OCI-LY3 (cell line): ENCODE data around the gene ZNF582.
A peak's percentile ranks its signal among the peaks of the same experiment; 100 is the strongest.
"Not testable (repeated sequence)": the region's sequence is repeated elsewhere in the genome, so short reads cannot be mapped to it uniquely, and the experiment has no call there.

Experiments used
- H2AFZ ChIP-seq: fragments of 200-600, 300-600 bp; shearing (Covaris generic); 2 replicates; pipeline ENCODE4 v1.6.0; 2014; ENCODE audit warnings: antibody characterized with exemption, low read depth, low read length
- H3K27ac ChIP-seq: fragments of 200-600, 300-600 bp; sonication (generic); 2 replicates; pipeline ENCODE4 v1.5.1; 2014; ENCODE audit warnings: mild to moderate bottlenecking, low read length, moderate library complexity, mixed read lengths
- H3K27me3 ChIP-seq: fragments of 200-600, 300-600 bp; sonication (generic); 2 replicates; pipeline ENCODE4 v1.6.1; 2014; ENCODE audit warnings: low read depth, low read length, mixed read lengths
- H3K36me3 ChIP-seq: fragments of 200-600, 300-600 bp; sonication (generic); replicated peaks from 2 replicates; pipeline ENCODE3; 2014; ENCODE audit warnings: low read depth, low read length, mixed read lengths
- H3K4me1 ChIP-seq: fragments of 300-600, 200-600 bp; sonication (generic); 2 replicates; pipeline ENCODE4 v1.6.1; 2014; ENCODE audit warnings: low read length, mixed read lengths
- H3K4me2 ChIP-seq: fragments of 200-600, 300-600 bp; sonication (generic); 2 replicates; pipeline ENCODE4 v1.6.1; 2014; ENCODE audit warnings: low read length, mixed read lengths
- H3K4me3 ChIP-seq: fragments of 300-600, 200-600 bp; sonication (generic); 2 replicates; pipeline ENCODE4 v1.5.1; 2014; ENCODE audit warnings: antibody characterized with exemption, mild to moderate bottlenecking, low read length, moderate library complexity
- H3K79me2 ChIP-seq: fragments of 300-600, 200-600 bp; shearing (Covaris generic); 2 replicates; pipeline ENCODE4 v1.6.1; 2014; ENCODE audit warnings: mild to moderate bottlenecking, low read length, mixed read lengths
- H3K9ac ChIP-seq: fragments of 300-600, 200-600 bp; shearing (Covaris generic); 2 replicates; pipeline ENCODE4 v1.6.0; 2014; ENCODE audit warnings: mild to moderate bottlenecking, low read length, moderate library complexity
- H3K9me3 ChIP-seq: fragments of 200-600, 300-600 bp; shearing (Covaris generic); 2 replicates; pipeline ENCODE4 v1.6.1; 2014; ENCODE audit warnings: low read length, mixed read lengths; ENCODE audit not compliant: insufficient read depth
- H4K20me1 ChIP-seq: fragments of 200-600, 300-600 bp; sonication (generic); 2 replicates; pipeline ENCODE4 v1.6.1; 2016; ENCODE audit warnings: low read length, mixed read lengths; ENCODE audit not compliant: insufficient read depth
- EZH2phosphoT487 ChIP-seq: fragments of 200-600 bp; shearing (Covaris generic); IDR thresholded peaks from 2 replicates; pipeline ENCODE4 v1.6.1; 2018; ENCODE audit warnings: antibody characterized with exemption, mixed run types, low read depth
- TF ChIP-seq, protein P1 (sequence below): fragments of 200-600, 300-600 bp; sonication (generic); IDR thresholded peaks from 2 replicates; pipeline ENCODE4 v1.5.1; 2014; ENCODE audit warnings: antibody characterized with exemption, low read length, low read depth

ZNF582 gene

DNA sequence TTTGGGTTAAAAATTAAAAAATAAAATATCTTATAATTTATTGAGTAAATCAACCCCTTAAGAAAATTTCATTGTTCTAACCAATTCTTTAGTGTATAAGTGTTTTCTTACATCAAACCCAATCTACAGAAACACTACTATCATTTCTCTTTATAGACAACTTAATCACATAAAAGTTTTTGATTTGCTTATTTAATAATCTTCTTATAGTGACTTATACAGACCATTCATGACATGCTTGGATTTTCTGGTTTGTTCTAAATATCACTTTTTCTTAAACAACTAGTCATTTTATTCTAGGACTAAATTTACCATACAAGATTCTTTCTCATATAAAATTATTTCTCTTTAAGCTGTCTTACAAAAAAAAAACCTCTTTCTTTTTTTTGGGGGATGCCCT is 51.4 kb downstream of the ZNF582 start:
- TF ChIP-seq, protein P1, sequence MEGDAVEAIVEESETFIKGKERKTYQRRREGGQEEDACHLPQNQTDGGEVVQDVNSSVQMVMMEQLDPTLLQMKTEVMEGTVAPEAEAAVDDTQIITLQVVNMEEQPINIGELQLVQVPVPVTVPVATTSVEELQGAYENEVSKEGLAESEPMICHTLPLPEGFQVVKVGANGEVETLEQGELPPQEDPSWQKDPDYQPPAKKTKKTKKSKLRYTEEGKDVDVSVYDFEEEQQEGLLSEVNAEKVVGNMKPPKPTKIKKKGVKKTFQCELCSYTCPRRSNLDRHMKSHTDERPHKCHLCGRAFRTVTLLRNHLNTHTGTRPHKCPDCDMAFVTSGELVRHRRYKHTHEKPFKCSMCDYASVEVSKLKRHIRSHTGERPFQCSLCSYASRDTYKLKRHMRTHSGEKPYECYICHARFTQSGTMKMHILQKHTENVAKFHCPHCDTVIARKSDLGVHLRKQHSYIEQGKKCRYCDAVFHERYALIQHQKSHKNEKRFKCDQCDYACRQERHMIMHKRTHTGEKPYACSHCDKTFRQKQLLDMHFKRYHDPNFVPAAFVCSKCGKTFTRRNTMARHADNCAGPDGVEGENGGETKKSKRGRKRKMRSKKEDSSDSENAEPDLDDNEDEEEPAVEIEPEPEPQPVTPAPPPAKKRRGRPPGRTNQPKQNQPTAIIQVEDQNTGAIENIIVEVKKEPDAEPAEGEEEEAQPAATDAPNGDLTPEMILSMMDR, result no peak
- no peak for TF ChIP-seq EZH2phosphoT487
- Histone ChIP-seq H3K4me2 (no peak overlapping the region), H3K36me3 (no peaks in the 10 kb centered on the region), H3K4me3 (no peak overlapping the region), H4K20me1 (no peaks in the 10 kb centered on the region), H3K27ac (no peak overlapping the region), H3K9ac (no peak overlapping the region), H3K9me3 (peaks cover 19% of the 10 kb centered on the region; the same call in 1 of the 2 replicates), H3K79me2 (no peaks in the 10 kb centered on the region), H3K4me1 (no peaks in the 10 kb centered on the region), H2AFZ (no peak overlapping the region), H3K27me3 (0 out of 2 replicates have a peak, but pooled peaks cover 4% of the 10 kb centered on the region)

DNA sequence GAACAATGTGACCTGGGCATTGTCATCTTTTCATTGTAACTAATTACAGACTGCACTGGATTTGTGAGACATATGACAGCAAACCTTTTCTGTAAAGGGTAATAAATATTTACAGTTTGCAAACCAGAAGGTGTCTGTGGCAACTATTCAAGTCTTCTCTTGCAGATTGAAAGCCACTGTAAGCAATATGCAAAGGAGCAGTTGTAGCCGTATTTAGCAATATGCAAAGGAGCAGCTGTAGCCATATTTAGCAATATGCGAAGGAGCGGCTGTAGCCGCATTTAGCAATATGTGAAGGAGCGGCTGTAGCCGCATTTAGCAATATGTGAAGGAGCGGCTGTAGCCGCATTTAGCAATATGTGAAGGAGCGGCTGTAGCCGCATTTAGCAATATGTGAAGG is 54.3 kb downstream of the ZNF582 start:
- not testable (repeated sequence) for H3K4me2 ChIP-seq

DNA sequence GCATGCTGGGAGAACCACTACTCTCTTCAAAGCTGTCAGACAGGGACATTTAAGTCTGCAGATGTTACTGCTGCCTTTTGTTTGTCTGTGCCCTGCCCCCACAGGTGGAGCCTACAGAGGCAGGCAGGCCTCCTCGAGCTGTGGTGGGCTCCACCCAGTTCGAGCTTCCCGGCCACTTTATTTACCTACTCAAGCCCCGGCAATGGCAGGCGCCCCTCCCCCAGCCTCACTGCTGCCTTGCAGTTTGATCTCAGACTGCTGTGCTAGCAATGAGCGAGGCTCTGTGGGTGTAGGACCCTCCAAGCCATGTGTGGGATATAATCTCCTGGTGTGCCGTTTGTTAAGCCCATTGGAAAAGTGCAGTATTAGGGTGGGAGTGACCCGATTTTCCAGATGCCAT is 56.3 kb downstream of the ZNF582 start:
- H3K36me3 ChIP-seq, H3K4me1 ChIP-seq, H3K9me3 ChIP-seq, H3K4me3 ChIP-seq, H4K20me1 ChIP-seq, H3K27ac ChIP-seq, H3K79me2 ChIP-seq, H3K9ac ChIP-seq, H2AFZ ChIP-seq, H3K27me3 ChIP-seq, H3K4me2 ChIP-seq: not testable (repeated sequence)

More for the DNA sequence above, 54.3 kb downstream of the ZNF582 start:
- H3K9me3 ChIP-seq, result peaks cover 19% of the 10 kb centered on the region; the same call in 1 of the 2 replicates
- not testable (repeated sequence) for H3K27ac ChIP-seq, H3K79me2 ChIP-seq, H3K9ac ChIP-seq, H3K4me1 ChIP-seq, H2AFZ ChIP-seq, H3K4me3 ChIP-seq, H3K27me3 ChIP-seq, H4K20me1 ChIP-seq, H3K36me3 ChIP-seq

DNA sequence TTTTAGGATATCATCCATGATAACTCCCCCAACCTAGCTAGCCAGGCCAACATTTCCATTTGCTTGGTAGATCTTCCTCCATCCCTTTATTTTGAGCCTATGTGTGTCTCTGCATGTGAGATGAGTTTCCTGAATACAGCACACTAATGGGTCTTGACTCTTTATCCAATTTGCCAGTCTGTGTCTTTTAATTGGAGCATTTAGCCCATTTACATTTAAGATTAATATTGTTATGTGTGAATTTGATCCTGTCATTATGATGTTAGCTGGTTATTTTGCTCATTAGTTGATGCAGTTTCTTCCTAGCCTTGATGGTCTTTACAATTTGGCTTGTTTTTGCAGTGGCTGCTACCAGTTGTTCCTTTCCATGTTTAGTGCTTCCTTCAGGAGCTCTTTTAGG is 58.0 kb downstream of the ZNF582 start:
- H3K9ac ChIP-seq, H3K4me2 ChIP-seq, H3K4me3 ChIP-seq, H2AFZ ChIP-seq, H3K4me1 ChIP-seq, H3K79me2 ChIP-seq, H4K20me1 ChIP-seq, H3K27ac ChIP-seq, H3K27me3 ChIP-seq, H3K9me3 ChIP-seq, H3K36me3 ChIP-seq: not testable (repeated sequence)

DNA sequence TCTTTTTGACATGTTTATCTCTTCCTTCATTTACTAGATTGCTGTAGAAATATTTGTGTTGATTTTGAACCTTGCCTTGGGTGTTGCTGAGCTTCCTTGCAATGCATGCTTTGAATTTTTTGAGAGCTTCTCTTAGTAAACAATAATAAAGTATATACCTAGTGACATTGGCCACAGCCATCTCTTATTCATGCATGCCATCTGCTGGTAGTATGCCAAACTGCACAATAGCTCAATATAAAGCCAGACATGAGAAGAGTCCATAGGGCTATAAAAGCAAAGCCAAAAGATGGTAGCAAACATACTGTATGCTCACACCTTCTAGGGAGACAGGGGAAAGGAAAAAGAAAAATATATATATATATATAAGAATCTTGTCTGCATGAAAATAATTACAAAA is 59.8 kb downstream of the ZNF582 start:
- Histone ChIP-seq H4K20me1 (no peaks in the 10 kb centered on the region), H3K27ac (no peak overlapping the region), H3K4me1 (no peaks in the 10 kb centered on the region), H3K36me3 (no peaks in the 10 kb centered on the region), H3K79me2 (no peaks in the 10 kb centered on the region), H3K9ac (no peak overlapping the region), H2AFZ (no peak overlapping the region), H3K4me3 (no peak overlapping the region), H3K4me2 (no peak overlapping the region), H3K27me3 (peaks cover 4% of the 10 kb centered on the region; the same call in 1 of the 2 replicates), H3K9me3 (no peaks in the 10 kb centered on the region)
- no peak for TF ChIP-seq EZH2phosphoT487
- TF ChIP-seq, protein P1, result peak; percentile 88
